Mononuclear cell (primary cell): Measurements from ENCODE around the gene NCF4. TPM values are rescaled to one million over a fixed set of nuclear protein-coding genes. Genes with fewer than 3 reads are reported as not detected.

Experiments
- H3K27me3 ChIP-seq: 2 replicates; pipeline ENCODE4 v1.6.0; 2011; ENCODE audit warnings: low read length, control low read depth; ENCODE audit not compliant: insufficient read depth
- H3K4me1 ChIP-seq: 2 replicates; pipeline ENCODE4 v1.5.1; 2011; ENCODE audit warnings: mild to moderate bottlenecking, low read length, control low read depth; ENCODE audit not compliant: insufficient read depth
- H3K4me3 ChIP-seq: 2 replicates; pipeline ENCODE4 v1.5.1; 2011; ENCODE audit warnings: mild to moderate bottlenecking, low read length, moderate library complexity
- H3K9me3 ChIP-seq: 2 replicates; pipeline ENCODE4 v1.5.1; 2011; ENCODE audit warnings: low read depth, mild to moderate bottlenecking, control low read depth, low read length
- total RNA-seq: library from RNA; depleted of rRNA; stranded (reverse); fragments of >200 nt; gene quantifications from one replicate; pipeline ENCODE4 v1.2.3, GENCODE V29; 2012

NCF4 gene
- total RNA-seq, 1 donor, result 22.8 TPM

GRCh38 chr22:36868546-36869181 lies 7.9 kb downstream of the NCF4 start:
- H3K4me3 ChIP-seq, result no peak overlapping the region
- H3K4me1 ChIP-seq, result peaks cover 28% of the 10 kb centered on the region
- H3K27me3 ChIP-seq, result no peaks in the 10 kb centered on the region
- H3K9me3 ChIP-seq, result no peaks in the 10 kb centered on the region

GRCh38 chr22:36870250-36870649 lies 9.4 kb downstream of the NCF4 start:
- Histone ChIP-seq H3K4me1 (peaks cover 29% of the 10 kb centered on the region), H3K27me3 (no peaks in the 10 kb centered on the region), H3K9me3 (no peaks in the 10 kb centered on the region), H3K4me3 (no peak overlapping the region)

- H3K9me3 ChIP-seq, result no peaks in the 10 kb centered on the region
- no peaks in the 10 kb centered on the region for H3K27me3 ChIP-seq
- H3K4me1 ChIP-seq, result peaks cover 29% of the 10 kb centered on the region
- no peak overlapping the region for H3K4me3 ChIP-seq
Measured at GRCh38 chr22:36871669-36872081, 10.9 kb downstream of the NCF4 start.

- peaks cover 29% of the 10 kb centered on the region for H3K4me1 ChIP-seq
- no peaks in the 10 kb centered on the region for H3K9me3 ChIP-seq
- H3K4me3 ChIP-seq, result no peak overlapping the region
- no peaks in the 10 kb centered on the region for H3K27me3 ChIP-seq
Measured at GRCh38 chr22:36872084-36872483, 11.3 kb downstream of the NCF4 start.

GRCh38 chr22:36872866-36873498 lies 12.2 kb downstream of the NCF4 start:
- H3K9me3 ChIP-seq, result no peaks in the 10 kb centered on the region
- H3K4me1 ChIP-seq, result peaks cover 29% of the 10 kb centered on the region

GRCh38 chr22:36873614-36874308 lies 13.0 kb downstream of the NCF4 start:
- no peak overlapping the region for H3K4me3 ChIP-seq
- no peaks in the 10 kb centered on the region for H3K9me3 ChIP-seq
- H3K4me1 ChIP-seq, result peaks cover 29% of the 10 kb centered on the region
- H3K27me3 ChIP-seq, result no peaks in the 10 kb centered on the region

More at GRCh38 chr22:36872866-36873498, 12.2 kb downstream of the NCF4 start:
- Histone ChIP-seq H3K27me3 (no peaks in the 10 kb centered on the region), H3K4me3 (no peak overlapping the region)

- Histone ChIP-seq H3K9me3 (no peaks in the 10 kb centered on the region), H3K4me1 (peaks cover 29% of the 10 kb centered on the region), H3K27me3 (no peaks in the 10 kb centered on the region), H3K4me3 (no peak overlapping the region)
Measured at GRCh38 chr22:36874309-36874696, 13.5 kb downstream of the NCF4 start.

- no peaks in the 10 kb centered on the region for H3K27me3 ChIP-seq
- H3K9me3 ChIP-seq, result no peaks in the 10 kb centered on the region
- H3K4me3 ChIP-seq, result no peak overlapping the region
- H3K4me1 ChIP-seq, result peaks cover 29% of the 10 kb centered on the region
Measured at GRCh38 chr22:36874736-36875135, 13.9 kb downstream of the NCF4 start.

GRCh38 chr22:36875741-36876140 lies 14.9 kb downstream of the NCF4 start:
- Histone ChIP-seq H3K4me3 (no peak overlapping the region), H3K27me3 (no peaks in the 10 kb centered on the region), H3K9me3 (no peaks in the 10 kb centered on the region), H3K4me1 (peaks cover 29% of the 10 kb centered on the region)

GRCh38 chr22:36879775-36880174 lies 19.0 kb downstream of the NCF4 start:
- Histone ChIP-seq H3K27me3 (no peaks in the 10 kb centered on the region), H3K9me3 (peaks cover 16% of the 10 kb centered on the region), H3K4me3 (no peak overlapping the region), H3K4me1 (peaks cover 12% of the 10 kb centered on the region)

- no peak overlapping the region for H3K4me3 ChIP-seq
- peaks cover 23% of the 10 kb centered on the region for H3K4me1 ChIP-seq
- peaks cover 16% of the 10 kb centered on the region for H3K9me3 ChIP-seq
- H3K27me3 ChIP-seq, result no peaks in the 10 kb centered on the region
Measured at GRCh38 chr22:36881504-36882245, 20.9 kb downstream of the NCF4 start.

GRCh38 chr22:36884349-36885158 lies 23.7 kb downstream of the NCF4 start:
- no peak overlapping the region for H3K4me3 ChIP-seq
- no peaks in the 10 kb centered on the region for H3K27me3 ChIP-seq
- H3K4me1 ChIP-seq, result peaks cover 23% of the 10 kb centered on the region
- H3K9me3 ChIP-seq, result peaks cover 16% of the 10 kb centered on the region

GRCh38 chr22:36885474-36885873 lies 24.7 kb downstream of the NCF4 start:
- Histone ChIP-seq H3K27me3 (no peaks in the 10 kb centered on the region), H3K4me1 (peaks cover 23% of the 10 kb centered on the region), H3K4me3 (no peak overlapping the region), H3K9me3 (peaks cover 16% of the 10 kb centered on the region)

GRCh38 chr22:36886016-36886415 lies 25.2 kb downstream of the NCF4 start:
- H3K4me3 ChIP-seq, result no peak overlapping the region
- H3K9me3 ChIP-seq, result peaks cover 16% of the 10 kb centered on the region
- H3K4me1 ChIP-seq, result peaks cover 23% of the 10 kb centered on the region
- no peaks in the 10 kb centered on the region for H3K27me3 ChIP-seq
